ENCODE data around the gene GMDS.

The GMDS gene

DNA sequence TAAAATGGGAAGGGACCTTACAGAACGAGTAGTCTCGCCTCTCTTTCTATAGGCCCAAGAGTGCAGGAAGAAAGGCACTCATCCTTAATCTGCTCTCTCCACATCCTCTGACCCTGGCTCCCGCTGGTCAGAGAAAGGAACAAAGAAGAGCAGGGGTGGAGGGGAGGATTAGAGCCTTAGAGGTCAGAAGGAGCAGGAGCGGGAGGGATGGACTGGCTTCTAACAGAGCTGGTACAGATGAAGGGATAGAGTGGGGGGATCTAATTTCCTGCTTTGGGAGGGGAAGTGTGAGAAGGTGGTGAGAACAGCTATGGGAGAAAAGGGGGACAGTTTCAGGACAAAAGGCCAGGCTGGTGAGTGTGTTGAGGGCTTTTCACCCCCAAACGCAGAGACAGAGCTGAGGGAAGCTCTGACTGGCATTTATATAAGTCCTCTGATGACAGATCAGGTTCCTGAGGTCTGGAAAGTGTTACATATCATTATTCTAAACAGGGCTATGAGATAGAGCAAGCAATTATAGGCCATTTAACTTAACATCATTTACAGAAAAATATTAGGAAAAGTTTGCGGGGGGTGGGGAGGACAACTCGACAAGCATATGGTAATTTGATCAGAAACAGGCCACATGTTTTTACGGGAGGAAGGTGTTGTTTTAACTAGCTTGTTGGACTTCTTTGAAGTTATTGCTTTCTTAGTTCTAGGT lies 524.6 kb downstream of the GMDS start:
- Histone ChIP-seq H4K20me1 (ENCODE audit: insufficient read depth, low read length) (no peaks in the 10 kb centered on the region), H3K9me2 (replicated peaks; ENCODE audit: insufficient read depth, low read length) (no peaks in the 10 kb centered on the region), H3K79me2 (ENCODE audit: low read length) (no peaks in the 10 kb centered on the region), H3K9me3 (replicated peaks; ENCODE audit: insufficient read depth, low read length) (no peaks in the 10 kb centered on the region), H3K4me2 (ENCODE audit: low read depth, low read length) (no peak overlapping the region), H2AFZ (ENCODE audit: low read length) (no peak overlapping the region), H3K36me3 (replicated peaks; ENCODE audit: insufficient read depth, low read length) (no peaks in the 10 kb centered on the region), H3K4me1 (ENCODE audit: low read length) (no peaks in the 10 kb centered on the region), H3F3A (ENCODE audit: insufficient read depth, low read length) (no peaks in the 10 kb centered on the region), H3K27me3 (replicated peaks; ENCODE audit: insufficient read depth, low read length) (no peaks in the 10 kb centered on the region), H3K27ac (ENCODE audit: low read length) (no peak overlapping the region), H3K9ac (ENCODE audit: low read length) (no peak overlapping the region), H3K4me3 (ENCODE audit: low read length) (no peak overlapping the region)
- TF ChIP-seq EZH2phosphoT487 (IDR thresholded peaks at IDR 0.05; ENCODE audit: low read length), result no peak
- TF ChIP-seq EZH2 (optimal IDR thresholded peaks at IDR 0.05; ENCODE audit: low read depth, low read length), result no peak
- TF ChIP-seq, protein P1, sequence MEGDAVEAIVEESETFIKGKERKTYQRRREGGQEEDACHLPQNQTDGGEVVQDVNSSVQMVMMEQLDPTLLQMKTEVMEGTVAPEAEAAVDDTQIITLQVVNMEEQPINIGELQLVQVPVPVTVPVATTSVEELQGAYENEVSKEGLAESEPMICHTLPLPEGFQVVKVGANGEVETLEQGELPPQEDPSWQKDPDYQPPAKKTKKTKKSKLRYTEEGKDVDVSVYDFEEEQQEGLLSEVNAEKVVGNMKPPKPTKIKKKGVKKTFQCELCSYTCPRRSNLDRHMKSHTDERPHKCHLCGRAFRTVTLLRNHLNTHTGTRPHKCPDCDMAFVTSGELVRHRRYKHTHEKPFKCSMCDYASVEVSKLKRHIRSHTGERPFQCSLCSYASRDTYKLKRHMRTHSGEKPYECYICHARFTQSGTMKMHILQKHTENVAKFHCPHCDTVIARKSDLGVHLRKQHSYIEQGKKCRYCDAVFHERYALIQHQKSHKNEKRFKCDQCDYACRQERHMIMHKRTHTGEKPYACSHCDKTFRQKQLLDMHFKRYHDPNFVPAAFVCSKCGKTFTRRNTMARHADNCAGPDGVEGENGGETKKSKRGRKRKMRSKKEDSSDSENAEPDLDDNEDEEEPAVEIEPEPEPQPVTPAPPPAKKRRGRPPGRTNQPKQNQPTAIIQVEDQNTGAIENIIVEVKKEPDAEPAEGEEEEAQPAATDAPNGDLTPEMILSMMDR (IDR thresholded peaks at IDR 0.05; ENCODE audit: low read length), result no peak
- no peak for DNase-seq

DNA sequence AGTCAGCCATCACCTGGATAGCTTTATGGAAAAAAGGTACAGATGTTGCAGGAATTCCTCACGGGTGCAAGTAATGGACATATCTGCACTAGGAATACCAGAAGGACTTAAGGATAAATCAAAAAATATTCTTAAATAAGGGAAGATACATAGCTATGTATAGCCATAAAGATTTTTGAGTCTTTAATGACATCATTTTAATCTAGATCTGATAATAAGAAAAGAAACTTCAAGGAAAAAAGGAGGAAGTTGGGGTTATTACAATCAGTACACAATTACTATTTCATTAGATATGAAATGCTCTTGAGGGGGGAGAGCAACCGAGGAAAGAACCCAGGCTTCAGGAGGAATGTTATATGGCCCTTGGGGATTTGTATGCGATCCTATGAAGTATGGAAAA lies 525.5 kb downstream of the GMDS start:
- no peaks in the 10 kb centered on the region for H3F3A ChIP-seq (ENCODE audit: insufficient read depth, low read length)
- H3K9ac ChIP-seq (ENCODE audit: low read length), result no peak overlapping the region
- H3K4me3 ChIP-seq (ENCODE audit: low read length), result no peak overlapping the region
- no peak overlapping the region for H2AFZ ChIP-seq (ENCODE audit: low read length)
- H3K36me3 ChIP-seq (replicated peaks; ENCODE audit: insufficient read depth, low read length), result no peaks in the 10 kb centered on the region
- H3K4me2 ChIP-seq (ENCODE audit: low read depth, low read length), result no peak overlapping the region
- H3K27ac ChIP-seq (ENCODE audit: low read length), result no peak overlapping the region
- H3K4me1 ChIP-seq (ENCODE audit: low read length), result no peaks in the 10 kb centered on the region
- no peak for TF ChIP-seq EZH2phosphoT487 (IDR thresholded peaks at IDR 0.05; ENCODE audit: low read length)
- TF ChIP-seq, protein P1 (IDR thresholded peaks at IDR 0.05; ENCODE audit: low read length), result no peak
- no peak for TF ChIP-seq EZH2 (optimal IDR thresholded peaks at IDR 0.05; ENCODE audit: low read depth, low read length)
- no peaks in the 10 kb centered on the region for H4K20me1 ChIP-seq (ENCODE audit: insufficient read depth, low read length)
- H3K9me2 ChIP-seq (replicated peaks; ENCODE audit: insufficient read depth, low read length), result no peaks in the 10 kb centered on the region
- no peak for DNase-seq
- H3K27me3 ChIP-seq (replicated peaks; ENCODE audit: insufficient read depth, low read length), result no peaks in the 10 kb centered on the region
- no peaks in the 10 kb centered on the region for H3K79me2 ChIP-seq (ENCODE audit: low read length)
- no peaks in the 10 kb centered on the region for H3K9me3 ChIP-seq (replicated peaks; ENCODE audit: insufficient read depth, low read length)

DNA sequence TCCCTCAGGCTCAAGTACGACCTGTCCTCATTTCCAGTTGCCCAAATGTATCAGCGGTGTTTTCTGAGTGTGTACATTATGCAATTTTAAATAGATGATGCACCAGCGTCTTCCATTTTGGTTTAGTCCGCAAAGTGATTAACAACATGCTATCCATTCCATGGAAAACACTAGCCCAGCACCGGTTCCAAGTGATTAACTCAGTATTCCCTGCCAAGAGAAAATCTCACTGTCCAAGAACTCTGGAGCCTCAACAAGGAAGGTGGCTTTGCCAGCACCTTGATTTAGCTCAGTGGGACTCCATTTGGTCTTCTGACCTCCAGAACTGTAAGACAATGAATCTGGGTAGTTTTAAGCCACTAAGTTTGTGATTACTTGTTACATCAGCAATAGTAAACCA lies 528.5 kb downstream of the GMDS start:
- no peak for TF ChIP-seq EZH2phosphoT487 (IDR thresholded peaks at IDR 0.05; ENCODE audit: low read length)
- no peak for TF ChIP-seq EZH2 (optimal IDR thresholded peaks at IDR 0.05; ENCODE audit: low read depth, low read length)
- TF ChIP-seq, protein P1 (IDR thresholded peaks at IDR 0.05; ENCODE audit: low read length), result no peak
- Histone ChIP-seq H3K9me3 (replicated peaks; ENCODE audit: insufficient read depth, low read length) (no peaks in the 10 kb centered on the region), H3K27me3 (replicated peaks; ENCODE audit: insufficient read depth, low read length) (no peaks in the 10 kb centered on the region), H3K4me1 (ENCODE audit: low read length) (no peaks in the 10 kb centered on the region), H3K9ac (ENCODE audit: low read length) (no peak overlapping the region), H3K4me2 (ENCODE audit: low read depth, low read length) (no peak overlapping the region), H3K27ac (ENCODE audit: low read length) (no peak overlapping the region), H3F3A (ENCODE audit: insufficient read depth, low read length) (no peaks in the 10 kb centered on the region), H4K20me1 (ENCODE audit: insufficient read depth, low read length) (no peaks in the 10 kb centered on the region), H3K36me3 (replicated peaks; ENCODE audit: insufficient read depth, low read length) (no peaks in the 10 kb centered on the region), H2AFZ (ENCODE audit: low read length) (no peak overlapping the region), H3K4me3 (ENCODE audit: low read length) (no peak overlapping the region), H3K79me2 (ENCODE audit: low read length) (no peaks in the 10 kb centered on the region), H3K9me2 (replicated peaks; ENCODE audit: insufficient read depth, low read length) (no peaks in the 10 kb centered on the region)
- no peak for DNase-seq
